Heart right ventricle (tissue), 16 donors: Measurements from ENCODE around the gene LDAF1. TPM values are rescaled to one million over a fixed set of nuclear protein-coding genes. Genes with fewer than 3 reads are reported as not detected.
A peak's percentile ranks its signal among the peaks of the same experiment; 100 is the strongest.
"Not testable (repeated sequence)": the region's sequence is repeated elsewhere in the genome, so short reads cannot be mapped to it uniquely, and the experiment has no call there.

Source experiments
- ATAC-seq, 8 donors: fragments of 200-7000 bp; cut with Tn5 transposase; one replicate each; pipeline ENCODE4 v1.9.1; 2020; ENCODE audit warnings: mild to moderate bottlenecking in 8 of 8, moderate library complexity in 8 of 8, moderate number of reproducible peaks in 1 of 8
- DNase-seq, 2 donors: peaks; one replicate each; pipeline ENCODE4 v3.0.0-alpha.2; 2020
- H3K27ac ChIP-seq, 10 donors: fragments of 200-600 bp; sonication (generic) in 2 of 10; one replicate each; pipeline versions ENCODE4 v1.5.0 to v1.8.0; 2020 to 2022; ENCODE audit warnings: mild to moderate bottlenecking in 3 of 10
- H3K27me3 ChIP-seq, 7 donors: fragments of 200-600 bp; one replicate each; pipeline ENCODE4 v1.8.0; 2021 to 2022; ENCODE audit warnings: mild to moderate bottlenecking in 2 of 7
- H3K36me3 ChIP-seq, 9 donors: fragments of 200-600 bp; sonication (generic) in 1 of 9; one replicate each; pipeline versions ENCODE4 v1.5.0 to v1.8.0; 2020 to 2022; ENCODE audit warnings: mild to moderate bottlenecking in 2 of 9
- H3K4me1 ChIP-seq, 9 donors: fragments of 200-600 bp; sonication (generic) in 1 of 9; one replicate each; pipeline versions ENCODE4 v1.5.0 to v1.8.0; 2020 to 2022; ENCODE audit warnings: mild to moderate bottlenecking in 4 of 9
- H3K4me3 ChIP-seq, 10 donors: fragments of 200-600 bp; sonication (generic) in 2 of 10; one replicate each; pipeline versions ENCODE4 v1.5.0 to v1.8.0; 2020 to 2022; ENCODE audit warnings: mild to moderate bottlenecking in 7 of 10, moderate library complexity in 2 of 10
- H3K9me3 ChIP-seq, 11 donors: fragments of 200-600 bp in 10 of 11; sonication (generic) in 2 of 11; one replicate each; pipeline versions ENCODE4 v1.5.0 to v1.8.0; 2013 to 2022; ENCODE audit warnings: mild to moderate bottlenecking in 2 of 11, control low read depth in 1 of 11, moderate library complexity in 1 of 11
- CTCF ChIP-seq, 9 donors: fragments of 200-600 bp; sonication (generic) in 2 of 9; IDR thresholded peaks; one replicate each; pipeline versions ENCODE4 v1.5.0 to v1.8.0; 2021 to 2022; ENCODE audit warnings: antibody characterized with exemption in 9 of 9, mild to moderate bottlenecking in 5 of 9, moderate library complexity in 1 of 9
- WGBS, 2 donors: extraction: QIAGEN DNeasy Blood & Tissue Kit; methylation state at CpG; one replicate each; pipeline ENCODE4 v1.1.7; 2013; ENCODE audit warnings: inconsistent platforms in 1 of 2; 5-methylcytosine and 5-hydroxymethylcytosine counted together
- intact Hi-C, 10 donors: fragments of 100-400 bp; cut with DNase I; formaldehyde crosslinking; loops; one replicate each; pipeline versions ENCODE4 v1.11.1 to v1.14.2; 2022
- polyA plus RNA-seq, 2 donors: library from polyadenylated mRNA; stranded (reverse); fragments of 200-250 nt; gene quantifications; one replicate each; pipeline ENCODE4 v1.2.3, GENCODE V29; 2013
- total RNA-seq, 10 donors: library from RNA; stranded (reverse); fragmentation: NEBNext Ultra II Directional in 3 of 10; extraction: Animal tissue kit (Norgen Biotek cat#: 25700) in 3 of 10; gene quantifications; one replicate each; pipeline versions ENCODE4 v1.2.1 to v1.2.4, GENCODE V29; 2021 to 2023
- donor health status: Arrhythmogenic right ventricular cardiomyopathy.
- donor health status: ischemic (EF 13 %, LVEDD 7.1; RV severe dilation, severe dysfunction).
- donor health status: healthy with polysubstance abuse.
- donor health status: DM: no; HTN: yes; CAD: no.
- donor health status: DM: no; HTN: no; CAD: no.
- donor health status: ischemic (EF 25% LVEDD 6.9; RV normal size, moderate dysfunction).
- donor health status: ischemic (EF 25% LVEDD 5.7; RV mildly dilated, moderate dysfunction).
- donor health status: healthy.
- donor health status: DM: yes; HTN: yes; CAD: no.
- donor health status: Ischemic cardiomyopathy.
- donor health status: ischemic (EF 35%, LVEDD 5.7; RV mildly dilated, moderate dysfunction).
- donor health status: nonischemic (EF 11% LVEDD 7.7; RV severe dilation, severe dysfunction).
- donor health status: DM: yes; HTN: yes; CAD: no.
- donor health status: PGD.
- donor health status: ischemic (EF 29% LVEDD 5.4; RV normal size, mild dysfunction).
- donor health status: nonischemic (EF 23%, LVEDD 6.1; RV moderate dilation, normal function).

LDAF1 gene
- total and polyA plus RNA-seq, 12 donors: 21.0 to 182 (median 139) TPM

DNA sequence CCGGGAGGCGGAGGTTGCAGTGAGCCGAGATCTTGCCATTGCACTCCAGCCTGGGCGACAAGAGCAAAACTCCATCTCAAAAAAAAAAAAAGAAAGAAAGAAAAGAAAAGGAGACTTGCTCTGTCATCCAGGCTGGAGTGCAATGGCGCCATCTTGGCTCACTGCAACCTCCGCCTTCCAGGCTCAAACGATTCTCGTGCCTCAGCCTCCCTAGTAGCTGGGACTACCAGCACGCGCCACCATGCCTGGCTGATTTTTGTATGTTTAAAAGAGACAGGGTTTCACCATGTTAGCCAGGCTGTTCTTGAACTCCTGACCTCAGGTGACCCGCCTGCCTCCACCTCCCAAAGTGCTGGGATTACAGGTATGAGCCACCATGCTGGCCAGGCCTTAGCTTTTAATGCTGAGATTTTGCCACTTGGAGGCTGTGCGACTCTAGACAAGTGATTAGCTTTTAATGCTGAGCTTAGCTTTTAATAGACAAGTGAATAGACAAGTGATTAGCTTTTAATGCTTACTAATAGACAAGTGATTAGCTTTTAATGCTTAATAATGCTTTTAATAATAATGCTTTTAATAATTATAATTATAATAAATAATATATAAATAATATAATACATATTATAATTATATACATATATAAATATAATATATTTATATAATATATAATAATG lies 9.6 kb downstream of the LDAF1 start:
- Histone ChIP-seq H3K27ac (no peak overlapping the region), H3K36me3 (peaks cover 0 to 88% (median 44%) of the 10 kb centered on the region in 9 donors), H3K9me3 (no peaks in the 10 kb centered on the region), H3K27me3 (no peaks in the 10 kb centered on the region), H3K4me1 (peaks cover 2 to 23% (median 15%) of the 10 kb centered on the region in 9 donors), H3K4me3 (no peak overlapping the region)
- no peak for ATAC-seq
- DNase-seq: no peak
- no peak for TF ChIP-seq CTCF (IDR thresholded peaks at IDR 0.05)
- intact Hi-C loops: loop anchor here in 2 of 10 donors (10.0 kb wide), 2 partner anchors 387 to 397 kb away; no protein-coding TSS in a partner anchor
- 96% methylated on average over 12 of the region's 12 CpGs for WGBS, 2 donors

- 89 to 98% methylated on average over 5 of the region's 5 CpGs for WGBS, 2 donors
- Histone ChIP-seq H3K4me1 (peaks cover 0 to 10% (median 2%) of the 10 kb centered on the region in 9 donors), H3K36me3 (peaks cover 0 to 88% (median 53%) of the 10 kb centered on the region in 9 donors), H3K27me3 (no peaks in the 10 kb centered on the region), H3K4me3 (no peak overlapping the region), H3K27ac (no peak overlapping the region), H3K9me3 (no peaks in the 10 kb centered on the region)
- DNase-seq (no peak), ATAC-seq (peak in 1 of 8 donors; percentile 27)
- TF ChIP-seq CTCF (IDR thresholded peaks at IDR 0.05): no peak
- intact Hi-C loops: loop anchor here in 2 of 10 donors (10.0 kb wide), 2 partner anchors 385 to 395 kb away; no protein-coding TSS in a partner anchor
These were observed 10.9 kb downstream of the LDAF1 start for GRCh38 chr16:21169249-21169981.

DNA sequence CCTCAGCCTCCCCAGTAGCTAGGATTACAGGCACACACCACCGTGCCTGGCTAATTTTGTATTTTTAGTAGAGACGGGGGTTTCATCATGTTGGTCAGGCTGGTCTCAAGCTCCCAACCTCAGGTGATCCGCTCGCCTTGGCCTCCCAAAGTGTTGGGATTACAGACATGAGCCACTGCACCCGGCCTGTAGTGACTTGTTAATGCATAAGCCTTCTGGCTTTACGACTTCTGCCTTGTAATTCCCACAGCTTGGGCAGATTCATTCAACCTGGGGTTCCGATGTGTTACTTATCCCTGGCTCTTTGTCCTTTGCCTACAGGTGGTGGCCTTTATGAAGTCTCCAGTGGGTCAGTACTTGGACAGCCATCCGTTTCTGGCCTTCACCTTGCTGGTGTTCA lies 11.6 kb downstream of the LDAF1 start:
- not testable (repeated sequence) for ATAC-seq, DNase-seq, H3K27me3 ChIP-seq, H3K4me1 ChIP-seq, H3K4me3 ChIP-seq, H3K9me3 ChIP-seq, H3K27ac ChIP-seq
- 95 to 97% methylated on average over 8 of the region's 8 CpGs for WGBS, 2 donors
- intact Hi-C loops: loop anchor here in 1 of 10 donors (10.0 kb wide), 1 partner anchor 1505 kb away; no protein-coding TSS in a partner anchor
- H3K36me3 ChIP-seq: peaks cover 0 to 88% (median 60%) of the 10 kb centered on the region in 9 donors

- no peaks in the 10 kb centered on the region for H3K27me3 ChIP-seq
- H3K27ac ChIP-seq: no peak overlapping the region
- no peak for TF ChIP-seq CTCF (IDR thresholded peaks at IDR 0.05)
- H3K9me3 ChIP-seq: no peaks in the 10 kb centered on the region
- intact Hi-C loops: loop anchor here in 1 of 10 donors (10.0 kb wide), 1 partner anchor 1502 kb away; no protein-coding TSS in a partner anchor
- peaks cover 0 to 4% (median 0%) of the 10 kb centered on the region in 9 donors for H3K4me1 ChIP-seq
- WGBS, 2 donors: 96% methylated on average over 3 of the region's 3 CpGs
- DNase-seq (no peak), ATAC-seq (no peak)
- H3K36me3 ChIP-seq: peaks cover 0 to 88% (median 56%) of the 10 kb centered on the region in 9 donors
- H3K4me3 ChIP-seq: no peak overlapping the region
These were observed 14.2 kb downstream of the LDAF1 start for GRCh38 chr16:21172650-21173049.
